Forelimb muscle (tissue), 1 donor: ENCODE measurements around the gene OR1K1. TPM values are rescaled to one million over a fixed set of nuclear protein-coding genes. Genes with fewer than 3 reads are reported as not detected.

Source experiments
- polyA plus RNA-seq: library from polyadenylated mRNA; unstranded; fragments of 120-200 nt; gene quantifications from one replicate; pipeline ENCODE4 v1.2.1, GENCODE V29; 2013; ENCODE audit not compliant: insufficient read length

The OR1K1 gene
- polyA plus RNA-seq, 1 donor: not detected

Other genes with a start within 250 kb of the OR1K1 start
- not detected for gene OR1N2, start 247.0 kb upstream of the OR1K1 start, polyA plus RNA-seq
- gene OR1L8, start 216.7 kb upstream of the OR1K1 start, polyA plus RNA-seq: 0.15 TPM
- not detected for gene OR1Q1, start 185.4 kb upstream of the OR1K1 start, polyA plus RNA-seq
- not detected for gene OR1B1, start 142.5 kb upstream of the OR1K1 start, polyA plus RNA-seq
- gene OR1L1, start 138.4 kb upstream of the OR1K1 start, polyA plus RNA-seq: not detected
- not detected for gene OR1L3, start 125.0 kb upstream of the OR1K1 start, polyA plus RNA-seq
- gene OR1L4, start 76.1 kb upstream of the OR1K1 start, polyA plus RNA-seq: not detected
- not detected for gene OR1L6, start 57.8 kb upstream of the OR1K1 start, polyA plus RNA-seq
- gene OR5C1, start 11.2 kb upstream of the OR1K1 start, polyA plus RNA-seq: not detected
- gene PDCL, start 28.5 kb downstream of the OR1K1 start, polyA plus RNA-seq: 15.2 TPM
- 30.4 TPM for gene RC3H2, start 105.2 kb downstream of the OR1K1 start, polyA plus RNA-seq
- gene ZBTB6, start 113.2 kb downstream of the OR1K1 start, polyA plus RNA-seq: 9.6 TPM
- 8.8 TPM for gene ZBTB26, start 131.4 kb downstream of the OR1K1 start, polyA plus RNA-seq
- 34.3 TPM for gene RABGAP1, start 140.9 kb downstream of the OR1K1 start, polyA plus RNA-seq
- gene GPR21, start 233.5 kb downstream of the OR1K1 start, polyA plus RNA-seq: 0.44 TPM